ENCODE results near the gene NRTN. TPM values are rescaled to one million over a fixed set of nuclear protein-coding genes. Genes with fewer than 3 reads are reported as not detected.

NRTN gene
- total and polyA plus RNA-seq, 2 of the 13 experiments (the other 11 are each of a cell fraction or from before 2014, with no cell fraction given), result 4.1 to 5.3 TPM

GRCh38 chr19:5827891-5828660, 23.2 kb downstream of the NRTN start (continued):
- TF ChIP-seq, protein P1, sequence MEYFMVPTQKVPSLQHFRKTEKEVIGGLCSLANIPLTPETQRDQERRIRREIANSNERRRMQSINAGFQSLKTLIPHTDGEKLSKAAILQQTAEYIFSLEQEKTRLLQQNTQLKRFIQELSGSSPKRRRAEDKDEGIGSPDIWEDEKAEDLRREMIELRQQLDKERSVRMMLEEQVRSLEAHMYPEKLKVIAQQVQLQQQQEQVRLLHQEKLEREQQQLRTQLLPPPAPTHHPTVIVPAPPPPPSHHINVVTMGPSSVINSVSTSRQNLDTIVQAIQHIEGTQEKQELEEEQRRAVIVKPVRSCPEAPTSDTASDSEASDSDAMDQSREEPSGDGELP (IDR thresholded peaks at IDR 0.05; ENCODE audit: borderline replicate concordance, low read depth), result peak; percentile 7; the same call in 1 of the 2 replicates
- TF ChIP-seq TFE3 (CRISPR knock-in tag; IDR thresholded peaks at IDR 0.05), result 0 out of 2 replicates have a peak, but pooled peaks have one; percentile 55
- peak; percentile 70 for TF ChIP-seq UBTF (CRISPR knock-in tag; IDR thresholded peaks at IDR 0.05)
- TF ChIP-seq ZNF691 (CRISPR knock-in tag; IDR thresholded peaks at IDR 0.05; ENCODE audit: borderline replicate concordance, low read depth), result peak; percentile 85; the same call in 1 of the 2 replicates
- peak; percentile 24 for TF ChIP-seq ZNF160 (CRISPR knock-in tag; IDR thresholded peaks at IDR 0.05)
- no peak for TF ChIP-seq EZH2 (conservative IDR thresholded peaks at IDR 0.05; ENCODE audit: low read depth, low read length)
- TF ChIP-seq WIZ (CRISPR knock-in tag; IDR thresholded peaks at IDR 0.05), result peak; percentile 69; the same call in 1 of the 2 replicates
- TF ChIP-seq CC2D1A (CRISPR knock-in tag; IDR thresholded peaks at IDR 0.05), result 0 out of 2 replicates have a peak, but pooled peaks have one; percentile 35
- TF ChIP-seq ZHX2 (IDR thresholded peaks at IDR 0.05; ENCODE audit: low read depth), result peak; percentile 48; the same call in 1 of the 2 replicates
- no peak for TF ChIP-seq ZHX2 (CRISPR knock-in tag; IDR thresholded peaks at IDR 0.05; ENCODE audit: borderline replicate concordance)
- TF ChIP-seq ZSCAN25 (CRISPR knock-in tag; IDR thresholded peaks at IDR 0.05), result peak; percentile 75
- peak; percentile 80 for TF ChIP-seq MAX (IDR thresholded peaks at IDR 0.05)
- TF ChIP-seq SOX6 (IDR thresholded peaks at IDR 0.05), result no peak
- TF ChIP-seq SOX6 (CRISPR knock-in tag; IDR thresholded peaks at IDR 0.05), result peak; percentile 77
- no peak; the same call in 1 of the 2 replicates for TF ChIP-seq NCOA5 (CRISPR knock-in tag; IDR thresholded peaks at IDR 0.05)
- peak; percentile 78 for TF ChIP-seq ZNF138 (CRISPR knock-in tag; IDR thresholded peaks at IDR 0.05; ENCODE audit: low read depth)
